H1 (cell line): ENCODE measurements around the gene MCF2L2. TPM values are rescaled to one million over a fixed set of nuclear protein-coding genes. Genes with fewer than 3 reads are reported as not detected.

Experiments
- CTCF ChIA-PET: fragments of 300-600 bp; sonication (Branson Sonifier 250); formaldehyde crosslinking; loops from one replicate; lab custom pipeline; 2021; ENCODE audit not compliant: partially characterized antibody; lab: Charles Lee
- POLR2A ChIA-PET: fragments of 300-600 bp; sonication (Branson Sonifier 250); formaldehyde crosslinking; loops from one replicate; lab custom pipeline; 2021; ENCODE audit warnings: inconsistent platforms; ENCODE audit not compliant: partially characterized antibody; lab: Charles Lee
- DNase-seq, 2 experiments: peaks; one replicate each; pipeline versions ENCODE4 v3.0.0 to v3.0.0-alpha.2; 2010 to 2022; ENCODE audit warnings: low spot score in 2 of 2, low read depth in 1 of 2, mixed read lengths in 1 of 2
- FAIRE-seq: peaks from 2 replicates; lab custom pipeline; 2011; peaks lifted over from hg19 to GRCh38; lab: Jason Lieb, UNC
- H2AFZ ChIP-seq: 2 replicates; pipeline ENCODE4 v1.8.1; 2012; ENCODE audit warnings: low read length, inconsistent platforms
- H2AK5ac ChIP-seq: 2 replicates; pipeline ENCODE4 v1.6.1; 2013; ENCODE audit warnings: low read depth, low read length
- H2BK120ac ChIP-seq: replicated peaks from 2 replicates; pipeline ENCODE3; 2013; ENCODE audit warnings: low read depth, low read length, inconsistent platforms
- H2BK12ac ChIP-seq: 2 replicates; pipeline ENCODE4 v1.6.1; 2013; ENCODE audit warnings: low read depth, low read length
- H2BK15ac ChIP-seq: 2 replicates; pipeline ENCODE4 v1.6.1; 2013; ENCODE audit warnings: low read length
- H2BK20ac ChIP-seq: 2 replicates; pipeline ENCODE4 v1.6.1; 2013; ENCODE audit warnings: low read length
- H2BK5ac ChIP-seq: 2 replicates; pipeline ENCODE4 v1.6.1; 2013; ENCODE audit warnings: low read depth, low read length
- H3K14ac ChIP-seq: 2 replicates; pipeline ENCODE4 v1.6.1; 2013; ENCODE audit warnings: inconsistent platforms; ENCODE audit not compliant: insufficient read length
- H3K18ac ChIP-seq: 2 replicates; pipeline ENCODE4 v1.6.1; 2013; ENCODE audit warnings: low read length; ENCODE audit errors: extremely low read depth
- H3K23ac ChIP-seq: 2 replicates; pipeline ENCODE4 v1.6.1; 2013; ENCODE audit warnings: inconsistent platforms; ENCODE audit not compliant: insufficient read length
- H3K23me2 ChIP-seq: 2 replicates; pipeline ENCODE4 v1.6.1; 2013; ENCODE audit warnings: low read depth, low read length
- H3K27ac ChIP-seq: 2 replicates; pipeline ENCODE4 v1.6.1; 2011; ENCODE audit warnings: low read depth, low read length, inconsistent platforms
- H3K27me3 ChIP-seq, 4 experiments: replicated peaks in 1 of 4; 1 replicate in 1 of 4; 2 replicates in 3 of 4; pipeline versions ENCODE4 v1.6.1 to v1.8.1; 2011 to 2013; ENCODE audit warnings: low read length in 3 of 4, mild to moderate bottlenecking in 3 of 4, inconsistent platforms in 2 of 4, mixed read lengths in 2 of 4, moderate library complexity in 1 of 4; ENCODE audit not compliant: control insufficient read depth in 3 of 4, insufficient read depth in 3 of 4; ENCODE audit errors: extremely low read depth in 1 of 4
- H3K36me3 ChIP-seq, 4 experiments: 2 replicates each; pipeline versions ENCODE4 v1.6.1 to v1.8.1; 2011 to 2013; ENCODE audit warnings: mild to moderate bottlenecking in 4 of 4, low read length in 3 of 4, moderate library complexity in 2 of 4, control low read depth in 1 of 4, inconsistent platforms in 1 of 4; ENCODE audit not compliant: insufficient read depth in 4 of 4, control insufficient read depth in 2 of 4
- H3K4ac ChIP-seq: replicated peaks from 2 replicates; pipeline ENCODE3; 2013; ENCODE audit warnings: low read length, low read depth, mixed read lengths, inconsistent platforms; ENCODE audit not compliant: insufficient read length
- H3K4me1 ChIP-seq, 4 experiments: replicated peaks in 1 of 4; 1 replicate in 1 of 4; 2 replicates in 3 of 4; pipeline versions ENCODE4 v1.6.1 to v1.8.1; 2011 to 2013; ENCODE audit warnings: low read length in 3 of 4, inconsistent platforms in 2 of 4, mixed read lengths in 1 of 4; ENCODE audit not compliant: insufficient read depth in 4 of 4, control insufficient read depth in 3 of 4
- H3K4me2 ChIP-seq, 2 experiments: 2 replicates each; pipeline versions ENCODE4 v1.6.1 to v1.8.1; 2011 to 2013; ENCODE audit warnings: low read depth in 2 of 2, low read length in 2 of 2, control low read depth in 1 of 2, inconsistent platforms in 1 of 2, mild to moderate bottlenecking in 1 of 2; ENCODE audit not compliant: insufficient read depth in 1 of 2
- H3K4me3 ChIP-seq, 4 experiments: fragments of 200-600, 300-600 bp in 1 of 4; sonication (generic), shearing (Covaris generic), sonication (Bioruptor Twin) in 1 of 4; 2 replicates each; pipeline versions ENCODE4 v1.5.1 to v1.8.1; 2011 to 2016; ENCODE audit warnings: low read length in 4 of 4, low read depth in 3 of 4, control low read depth in 2 of 4, inconsistent platforms in 2 of 4, mild to moderate bottlenecking in 2 of 4, mixed read lengths in 1 of 4, moderate library complexity in 1 of 4; ENCODE audit not compliant: insufficient read depth in 2 of 4; ENCODE audit errors: extremely low read depth in 1 of 4
- H3K56ac ChIP-seq: replicated peaks from 2 replicates; pipeline ENCODE3; 2013; ENCODE audit warnings: low read depth, mild to moderate bottlenecking, mixed read lengths, low read length, inconsistent platforms; ENCODE audit not compliant: insufficient read length
- H3K79me1 ChIP-seq: 2 replicates; pipeline ENCODE4 v1.6.1; 2013; ENCODE audit warnings: low read depth, low read length, control low read depth
- H3K79me2 ChIP-seq, 2 experiments: 2 replicates each; pipeline versions ENCODE4 v1.6.1 to v1.8.1; 2012 to 2013; ENCODE audit warnings: low read length in 2 of 2, mild to moderate bottlenecking in 2 of 2, inconsistent platforms in 1 of 2; ENCODE audit not compliant: insufficient read depth in 2 of 2, control insufficient read depth in 1 of 2
- H3K9ac ChIP-seq, 4 experiments: replicated peaks in 1 of 4; 1 replicate in 1 of 4; 2 replicates in 3 of 4; pipeline versions ENCODE4 v1.6.1 to v1.8.1; 2011 to 2013; ENCODE audit warnings: low read depth in 3 of 4, low read length in 3 of 4, control low read depth in 2 of 4, mild to moderate bottlenecking in 2 of 4, moderate library complexity in 2 of 4, inconsistent platforms in 1 of 4; ENCODE audit errors: extremely low read depth in 1 of 4
- H3K9me3 ChIP-seq, 2 experiments: 2 replicates each; pipeline versions ENCODE4 v1.6.1 to v1.8.1; 2012 to 2013; ENCODE audit warnings: mild to moderate bottlenecking in 2 of 2, moderate library complexity in 2 of 2, control low read depth in 1 of 2, inconsistent platforms in 1 of 2, low read depth in 1 of 2, low read length in 1 of 2, mixed read lengths in 1 of 2; ENCODE audit not compliant: insufficient read depth in 2 of 2
- H4K20me1 ChIP-seq, 2 experiments: replicated peaks in 1 of 2; 2 replicates each; pipeline versions ENCODE3 to v1.8.1; 2011 to 2013; ENCODE audit warnings: inconsistent platforms in 2 of 2, low read length in 2 of 2, mild to moderate bottlenecking in 1 of 2; ENCODE audit not compliant: insufficient read depth in 2 of 2, control insufficient read depth in 1 of 2
- H4K5ac ChIP-seq: 2 replicates; pipeline ENCODE4 v1.6.1; 2013; ENCODE audit warnings: low read length, low read depth, mixed read lengths, inconsistent platforms; ENCODE audit not compliant: insufficient read length
- H4K8ac ChIP-seq: 2 replicates; pipeline ENCODE4 v1.8.0; 2013; ENCODE audit warnings: mild to moderate bottlenecking, moderate library complexity, low read length, inconsistent platforms; ENCODE audit not compliant: insufficient read depth; ENCODE audit errors: extremely low read depth
- H4K91ac ChIP-seq: replicated peaks from 2 replicates; pipeline ENCODE3; 2013; ENCODE audit warnings: low read length, mixed read lengths, inconsistent platforms; ENCODE audit not compliant: insufficient read length
- BCL11A ChIP-seq, 2 experiments: IDR thresholded peaks; one replicate each; pipeline ENCODE4 v1.6.1; 2011; ENCODE audit warnings: low read depth in 2 of 2, low read length in 2 of 2, mild to moderate bottlenecking in 2 of 2
- CHD1 ChIP-seq: IDR thresholded peaks from 2 replicates; pipeline ENCODE4 v1.6.1; 2012; ENCODE audit warnings: low read depth, low read length, improper control_type of control experiment
- GABPA ChIP-seq: IDR thresholded peaks from 2 replicates; pipeline ENCODE4 v1.6.1; 2011; ENCODE audit warnings: mild to moderate bottlenecking, low read length, moderate library complexity, borderline replicate concordance; ENCODE audit not compliant: insufficient read depth
- HDAC6 ChIP-seq: IDR thresholded peaks from one replicate; pipeline ENCODE4 v1.7.1; 2012; ENCODE audit warnings: low read depth, mild to moderate bottlenecking, inconsistent platforms, low read length, moderate library complexity
- JUN ChIP-seq: IDR thresholded peaks from 2 replicates; pipeline ENCODE4 v1.6.1; 2011; ENCODE audit warnings: low read depth, mild to moderate bottlenecking, improper control_type of control experiment, low read length
- JUND ChIP-seq: IDR thresholded peaks from 2 replicates; pipeline ENCODE4 v1.6.1; 2011; ENCODE audit warnings: mild to moderate bottlenecking, improper control_type of control experiment, low read length
- KDM5A ChIP-seq: fragments of 200-600 bp; IDR thresholded peaks from 2 replicates; pipeline ENCODE4 v1.7.1; 2012; ENCODE audit warnings: mild to moderate bottlenecking, low read length, inconsistent platforms, mixed read lengths
- MAFK ChIP-seq: IDR thresholded peaks from 2 replicates; pipeline ENCODE4 v1.6.1; 2012; ENCODE audit warnings: low read depth, mild to moderate bottlenecking, improper control_type of control experiment, low read length
- RAD21 ChIP-seq, 2 experiments: IDR thresholded peaks in 1 of 2; conservative IDR thresholded peaks in 1 of 2; 2 replicates each; pipeline ENCODE4 v1.6.1; 2011; ENCODE audit warnings: low read depth in 2 of 2, low read length in 2 of 2, improper control_type of control experiment in 1 of 2, inconsistent platforms in 1 of 2, mild to moderate bottlenecking in 1 of 2, moderate library complexity in 1 of 2
- SIN3A ChIP-seq, 2 experiments: IDR thresholded peaks in 1 of 2; conservative IDR thresholded peaks in 1 of 2; 2 replicates each; pipeline ENCODE4 v1.6.1; 2011 to 2012; ENCODE audit warnings: low read length in 2 of 2, improper control_type of control experiment in 1 of 2, low read depth in 1 of 2, mild to moderate bottlenecking in 1 of 2
- SP1 ChIP-seq: IDR thresholded peaks from 2 replicates; pipeline ENCODE4 v1.6.1; 2011; ENCODE audit warnings: low read depth, low read length
- SRF ChIP-seq: IDR thresholded peaks from 2 replicates; pipeline ENCODE4 v1.6.1; 2011; ENCODE audit warnings: mild to moderate bottlenecking, low read depth, low read length, moderate library complexity
- WGBS, 2 experiments: shearing (Covaris generic) in 1 of 2; methylation state at CpG; one replicate each; pipeline versions ENCODE4 v1.1.6 to v1.1.7; 2013 to 2015; ENCODE audit warnings: low lambda C conversion rate in 2 of 2, mixed read lengths in 2 of 2, inconsistent platforms in 1 of 2, low coverage in 1 of 2, missing lambda C conversion rate in 1 of 2; ENCODE audit not compliant: insufficient replicate concordance in 2 of 2, insufficient coverage in 1 of 2, insufficient read length in 1 of 2; ENCODE audit errors: extremely low coverage in 1 of 2, missing lambda C conversion rate in 1 of 2; 5-methylcytosine and 5-hydroxymethylcytosine counted together
- polyA plus RNA-seq, 7 experiments: library from polyadenylated mRNA; depleted of rRNA in 3 of 7; stranded (reverse) in 5 of 7; unstranded in 2 of 7; fragments of >200 nt in 5 of 7; fragments of 200-250 nt in 2 of 7; gene quantifications; 1 replicate in 5 of 7; 2 replicates in 1 of 7; 4 replicates in 1 of 7; pipeline versions ENCODE4 v1.2.1 to v1.2.3, GENCODE V29; 2011 to 2013; ENCODE audit warnings: missing spikeins in 2 of 7, mixed read lengths in 2 of 7
- total RNA-seq: library from RNA; stranded (reverse); fragmentation: NEBNext Ultra II Directional; extraction: Animal tissue kit (Norgen Biotek cat#: 25700); gene quantifications from 2 replicates; pipeline ENCODE4 v1.2.1, GENCODE V29; 2021
- TF ChIP-seq, protein P1 (sequence below): IDR thresholded peaks from 2 replicates; pipeline ENCODE4 v1.6.1; 2011; ENCODE audit warnings: low read length, improper control_type of control experiment

The MCF2L2 gene
- total and polyA plus RNA-seq, 2 of the 8 experiments (the other 6 are each of a cell fraction or from before 2014, with no cell fraction given) = 4.1 to 13.7 TPM

DNA sequence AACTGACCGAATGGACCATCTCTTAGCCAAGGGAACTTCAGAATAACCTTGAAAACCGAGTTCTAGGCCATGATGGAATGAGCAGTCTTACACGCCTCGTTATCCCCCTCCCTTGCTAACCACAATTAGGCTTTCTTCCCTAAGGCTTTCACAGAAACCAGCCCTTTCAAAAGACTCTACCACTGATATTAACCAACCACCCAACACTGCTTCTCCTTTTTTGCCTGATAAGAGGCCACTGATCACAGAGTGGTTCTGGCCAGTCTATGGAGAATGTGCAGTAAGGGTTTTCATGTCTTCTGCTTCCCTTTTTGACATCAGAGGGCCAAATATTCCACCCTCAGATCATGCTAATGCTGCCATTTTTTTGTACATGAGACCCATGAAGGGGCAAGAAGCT lies 59.3 kb downstream of the MCF2L2 start:
- Histone ChIP-seq H3K27me3 (no peaks in the 10 kb centered on the region), H4K91ac (no peak overlapping the region), H3K9me3 (no peaks in the 10 kb centered on the region), H3K18ac (no peak overlapping the region), H2BK120ac (no peak overlapping the region), H3K14ac (no peak overlapping the region), H2BK15ac (no peak overlapping the region), H3K56ac (no peak overlapping the region), H4K8ac (no peak overlapping the region), H3K4ac (no peak overlapping the region), H3K4me3 (no peak overlapping the region), H2BK12ac (no peak overlapping the region), H3K23me2 (no peaks in the 10 kb centered on the region), H3K4me2 (no peak overlapping the region), H3K23ac (no peak overlapping the region), H2BK5ac (no peak overlapping the region), H2AK5ac (no peak overlapping the region), H3K9ac (no peak overlapping the region), H3K36me3 (no peaks in the 10 kb centered on the region), H4K5ac (no peak overlapping the region), H3K79me2 (no peaks in the 10 kb centered on the region), H3K27ac (no peak overlapping the region), H3K79me1 (no peaks in the 10 kb centered on the region; the same call in 1 of the 2 replicates), H4K20me1 (peaks cover 0 to 1% of the 10 kb centered on the region in 2 experiments), H2AFZ (no peak overlapping the region), H2BK20ac (no peak overlapping the region), H3K4me1 (peaks cover 0 to 4% (median 0%) of the 10 kb centered on the region in 4 experiments; a peak in 1 of 7 replicates)
- DNase-seq (no peak), FAIRE-seq (no peak)
- WGBS, 2 experiments = 89% methylated on average over 4 of the region's 4 CpGs; no CpG with 5 or more reads in 1 of the 2 experiments
- ChIA-PET POLR2A (interaction anchor here (0.6 to 1.2 kb wide), 2 partner anchors 58 to 444 kb away, joined by 3 read pairs; no protein-coding TSS in a partner anchor), CTCF (interaction anchor here (1.9 kb wide), 1 partner anchor 246 kb away, joined by 4 read pairs; no protein-coding TSS in a partner anchor)
- TF ChIP-seq SIN3A (conservative IDR thresholded peaks at IDR 0.05 in 1 of 2, IDR thresholded peaks at IDR 0.05 in 1 of 2; ENCODE audit: low read depth in 1 of 2, low read length in 2 of 2) (no peak), SRF (no peak), MAFK (no peak), HDAC6 (no peak), BCL11A (IDR thresholded peaks at IDR 0.05; ENCODE audit: low read depth in 2 of 2, low read length in 2 of 2) (no peak), SP1 (no peak), JUND (no peak), RAD21 (IDR thresholded peaks at IDR 0.05 in 1 of 2, conservative IDR thresholded peaks at IDR 0.05 in 1 of 2; ENCODE audit: low read depth in 2 of 2, low read length in 2 of 2) (no peak), JUN (no peak), GABPA (no peak), CHD1 (no peak), KDM5A (no peak)
- TF ChIP-seq, protein P1, sequence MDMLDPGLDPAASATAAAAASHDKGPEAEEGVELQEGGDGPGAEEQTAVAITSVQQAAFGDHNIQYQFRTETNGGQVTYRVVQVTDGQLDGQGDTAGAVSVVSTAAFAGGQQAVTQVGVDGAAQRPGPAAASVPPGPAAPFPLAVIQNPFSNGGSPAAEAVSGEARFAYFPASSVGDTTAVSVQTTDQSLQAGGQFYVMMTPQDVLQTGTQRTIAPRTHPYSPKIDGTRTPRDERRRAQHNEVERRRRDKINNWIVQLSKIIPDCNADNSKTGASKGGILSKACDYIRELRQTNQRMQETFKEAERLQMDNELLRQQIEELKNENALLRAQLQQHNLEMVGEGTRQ = no peak
